MCF 10A (cell line): Measurements from ENCODE around the gene TRIM28. TPM values are rescaled to one million over a fixed set of nuclear protein-coding genes. Genes with fewer than 3 reads are reported as not detected.
A peak's percentile ranks its signal among the peaks of the same experiment; 100 is the strongest.
"Not testable (repeated sequence)": the region's sequence is repeated elsewhere in the genome, so short reads cannot be mapped to it uniquely, and the experiment has no call there.

Experiments
- BruUV-seq: library from RNA; stranded (reverse); fragments of 400-500 nt; replicated peaks from 2 replicates; lab custom pipeline; 2021; lab: Mats Ljungman, UMichigan
- CTCF ChIA-PET: fragments of 300-600 bp; sonication (Branson Sonifier 250); formaldehyde crosslinking; extraction: SDS; loops from one replicate; lab custom pipeline; 2021; ENCODE audit warnings: antibody characterized with exemption, inconsistent platforms; lab: Yijun Ruan, JAX
- POLR2A ChIA-PET: fragments of 300-600, 350-650 bp; sonication (Branson Sonifier 250); formaldehyde crosslinking; extraction: SDS; loops from one replicate; lab custom pipeline; 2020; ENCODE audit warnings: antibody characterized with exemption, inconsistent platforms; lab: Yijun Ruan, JAX
- DNase-seq: peaks from one replicate; pipeline ENCODE4 v3.0.0-alpha.2; 2018; ENCODE audit not compliant: unreplicated experiment
- H3K27ac Mint-ChIP-seq: one replicate; pipeline ENCODE4 v1.8.0; 2022; ENCODE audit warnings: mild to moderate bottlenecking, low read depth, mixed read lengths; ENCODE audit not compliant: unreplicated experiment
- H3K27me3 Mint-ChIP-seq: one replicate; pipeline ENCODE4 v1.8.0; 2022; ENCODE audit warnings: mixed read lengths; ENCODE audit not compliant: insufficient read depth, unreplicated experiment
- H3K36me3 Mint-ChIP-seq: one replicate; pipeline ENCODE4 v1.8.0; 2022; ENCODE audit warnings: mild to moderate bottlenecking, moderate library complexity, mixed read lengths; ENCODE audit not compliant: insufficient read depth, unreplicated experiment
- H3K4me1 Mint-ChIP-seq: one replicate; pipeline ENCODE4 v1.8.0; 2022; ENCODE audit warnings: mixed read lengths; ENCODE audit not compliant: insufficient read depth, unreplicated experiment
- H3K4me3 Mint-ChIP-seq: one replicate; pipeline ENCODE4 v1.8.0; 2022; ENCODE audit warnings: mild to moderate bottlenecking, moderate library complexity, mixed read lengths; ENCODE audit not compliant: unreplicated experiment
- H3K9me3 Mint-ChIP-seq: one replicate; pipeline ENCODE4 v1.8.0; 2022; ENCODE audit warnings: mixed read lengths; ENCODE audit not compliant: unreplicated experiment
- CTCF ChIP-seq: fragments of 200-600 bp; IDR thresholded peaks from one replicate; pipeline ENCODE4 v1.8.0; 2022; ENCODE audit warnings: antibody characterized with exemption, mild to moderate bottlenecking; ENCODE audit not compliant: unreplicated experiment
- intact Hi-C: fragments of 100-400 bp; cut with micrococcal nuclease; formaldehyde crosslinking; loops from 2 replicates; pipeline ENCODE4 v1.14.1; 2022
- total RNA-seq: library from RNA; stranded (reverse); gene quantifications from 2 replicates; pipeline ENCODE4 v1.2.3, GENCODE V29; 2022

Gene TRIM28
- total RNA-seq, 1 experiment from 2014 or later: 290 TPM

- ChIA-PET POLR2A (interaction anchor here (0.6 to 2.5 kb wide), 11 partner anchors 15 to 181 kb away, joined by 3 to 27 read pairs (median 6); partner anchors contain the start of genes CHMP2A, TRIM28, ZBTB45 and ZNF837), CTCF (interaction anchor here (0.8 to 3.0 kb wide), 4 partner anchors 14 to 21 kb away, joined by 3 to 21 read pairs (median 4); partner anchors contain the start of gene ZBTB45)
- Mint-ChIP-seq H3K27me3 (no peaks in the 10 kb centered on the region), H3K36me3 (peaks cover 15% of the 10 kb centered on the region), H3K4me3 (peak overlapping the region; percentile 83), H3K9me3 (peaks cover 22% of the 10 kb centered on the region), H3K27ac (peak overlapping the region; percentile 86), H3K4me1 (peaks cover 17% of the 10 kb centered on the region)
- intact Hi-C loops: no loop called here
- no TSS peak for BruUV-seq
- DNase-seq: peak; percentile 100
- TF ChIP-seq CTCF: peak; percentile 11
Observed at GRCh38 chr19:58499021-58499927, 44.6 kb upstream of the TRIM28 start.

DNA sequence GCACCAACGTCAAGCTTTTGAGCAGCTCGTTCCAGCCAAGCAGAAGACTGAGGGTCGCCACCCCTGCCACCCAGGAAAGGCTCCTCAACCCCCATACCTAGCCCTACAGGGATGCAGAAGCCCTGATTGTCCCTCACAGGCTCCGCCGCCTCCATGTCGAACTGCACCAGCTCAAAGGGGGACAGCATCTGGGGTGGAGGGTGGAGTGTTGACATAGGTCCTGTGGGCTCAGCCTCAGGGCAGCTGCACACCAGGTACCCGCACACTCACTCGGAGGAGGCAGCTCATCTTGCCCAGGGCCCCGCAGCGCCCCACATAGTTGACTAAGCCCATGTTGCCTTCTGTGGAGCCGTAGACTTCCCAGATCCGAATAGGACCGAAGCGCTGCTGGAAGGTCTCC lies 43.6 kb upstream of the TRIM28 start:
- intact Hi-C loops: no loop called here
- H3K36me3 Mint-ChIP-seq: peaks cover 12% of the 10 kb centered on the region
- POLR2A ChIA-PET: interaction anchor here (0.6 to 2.5 kb wide), 5 partner anchors 14 to 54 kb away, joined by 3 to 27 read pairs (median 7); partner anchors contain the start of genes CHMP2A, TRIM28 and ZBTB45
- H3K9me3 Mint-ChIP-seq: peaks cover 22% of the 10 kb centered on the region
- no peak for DNase-seq
- no peak for TF ChIP-seq CTCF
- peak overlapping the region; percentile 83 for H3K4me3 Mint-ChIP-seq
- no TSS peak for BruUV-seq
- peaks cover 17% of the 10 kb centered on the region for H3K4me1 Mint-ChIP-seq
- CTCF ChIA-PET: interaction anchor here (0.6 to 3.0 kb wide), 5 partner anchors 11 to 20 kb away, joined by 3 to 21 read pairs (median 3); partner anchors contain the start of gene ZBTB45
- H3K27me3 Mint-ChIP-seq: no peaks in the 10 kb centered on the region
- peak overlapping the region; percentile 86 for H3K27ac Mint-ChIP-seq

DNA sequence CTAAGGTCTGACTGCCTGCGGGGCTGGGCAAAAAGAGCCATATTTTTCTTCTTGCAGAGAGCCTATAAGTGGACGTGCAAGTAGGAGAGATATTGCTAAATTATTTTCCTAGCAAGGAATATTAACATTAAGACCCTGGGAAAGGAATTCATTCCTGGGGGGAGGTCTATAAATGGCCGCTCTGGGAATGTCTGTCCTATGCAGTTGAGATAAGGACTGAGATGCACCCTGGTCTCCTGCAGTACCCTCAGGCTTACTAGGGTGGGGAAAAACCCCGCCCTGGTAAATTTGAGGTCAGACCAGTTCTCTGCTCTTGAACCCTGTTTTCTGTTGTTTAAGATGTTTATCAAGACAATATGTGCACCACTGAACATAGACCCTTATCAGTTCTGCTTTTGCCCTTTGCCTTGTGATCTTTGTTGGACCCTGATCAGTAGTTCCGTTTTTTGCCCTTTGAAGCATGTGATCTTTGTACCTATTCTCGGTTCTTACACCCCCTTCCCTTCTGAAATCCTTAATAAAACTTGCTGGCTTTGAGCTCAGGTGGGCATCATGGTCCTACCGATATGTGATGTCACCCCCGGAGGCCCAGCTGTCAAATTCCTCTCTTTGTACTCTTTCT lies 36.2 kb upstream of the TRIM28 start:
- H3K27me3 Mint-ChIP-seq, BruUV-seq, H3K27ac Mint-ChIP-seq, H3K36me3 Mint-ChIP-seq, POLR2A ChIA-PET, intact Hi-C loops, H3K4me1 Mint-ChIP-seq, DNase-seq, H3K4me3 Mint-ChIP-seq, CTCF ChIA-PET: not testable (repeated sequence)
- H3K9me3 Mint-ChIP-seq: peaks cover 14% of the 10 kb centered on the region

GRCh38 chr19:58509731-58510083 lies 34.2 kb upstream of the TRIM28 start:
- Mint-ChIP-seq H3K4me1 (no peaks in the 10 kb centered on the region), H3K4me3 (no peak overlapping the region), H3K27ac (no peak overlapping the region), H3K27me3 (no peaks in the 10 kb centered on the region), H3K36me3 (peaks cover 15% of the 10 kb centered on the region), H3K9me3 (peaks cover 8% of the 10 kb centered on the region)
- no TSS peak for BruUV-seq
- DNase-seq: no peak
- no peak for TF ChIP-seq CTCF
- ChIA-PET CTCF (interaction anchor here (1.5 to 1.8 kb wide), 2 partner anchors 9 to 34 kb away, joined by 3 read pairs; partner anchors contain the start of gene TRIM28), POLR2A (no interaction called here)
- intact Hi-C loops: no loop called here
